Activated T-cell treated with anti-CD3 and anti-CD28 coated beads, Interleukin-2, amount 50 U/mL, for 4 hours (primary cell): Measurements from ENCODE around the gene USF2. TPM values are rescaled to one million over a fixed set of nuclear protein-coding genes. Genes with fewer than 3 reads are reported as not detected.

Experiments
- ATAC-seq, 2 donors: fragments of 200-7000 bp; cut with Tn5 transposase; one replicate each; pipeline ENCODE4 v1.10.0; 2021
- DNase-seq: peaks from one replicate; pipeline ENCODE4 v3.0.0-alpha.2; 2020
- H3K27me3 Mint-ChIP-seq: one replicate; pipeline ENCODE4 v1.8.0; 2021; ENCODE audit warnings: low read depth, mixed read lengths
- H3K36me3 Mint-ChIP-seq: one replicate; pipeline ENCODE4 v1.8.0; 2022; ENCODE audit warnings: mixed read lengths; ENCODE audit not compliant: insufficient read depth
- H3K4me1 Mint-ChIP-seq: one replicate; pipeline ENCODE4 v1.8.0; 2021; ENCODE audit warnings: low read depth, mixed read lengths
- H3K4me3 Mint-ChIP-seq: one replicate; pipeline ENCODE4 v1.8.0; 2021; ENCODE audit warnings: mild to moderate bottlenecking, moderate library complexity, mixed read lengths
- H3K9me3 Mint-ChIP-seq: one replicate; pipeline ENCODE4 v1.8.0; 2021; ENCODE audit warnings: mixed read lengths
- total RNA-seq, 3 donors: library from RNA; stranded (reverse); gene quantifications; one replicate each; pipeline ENCODE4 v1.2.1, GENCODE V29; 2021

The USF2 gene
- total RNA-seq, 3 donors from 2014 or later = 130 to 145 (median 144) TPM

- H3K4me3 Mint-ChIP-seq = peak overlapping the region; percentile 89
- DNase-seq = peak; percentile 46
- peaks cover 32% of the 10 kb centered on the region for H3K4me1 Mint-ChIP-seq
- no peak for ATAC-seq
- no peaks in the 10 kb centered on the region for H3K27me3 Mint-ChIP-seq
- H3K36me3 Mint-ChIP-seq = peaks cover 18% of the 10 kb centered on the region
- H3K9me3 Mint-ChIP-seq = no peaks in the 10 kb centered on the region
Observed at GRCh38 chr19:35267353-35267817, 1.4 kb upstream of the USF2 start.

GRCh38 chr19:35267818-35268535 is 785 bp upstream of the USF2 start:
- H3K27me3 Mint-ChIP-seq = no peaks in the 10 kb centered on the region
- H3K4me1 Mint-ChIP-seq = peaks cover 32% of the 10 kb centered on the region
- H3K4me3 Mint-ChIP-seq = peak overlapping the region; percentile 89
- ATAC-seq (peak; percentile 58 to 67), DNase-seq (peak; percentile 68)
- H3K36me3 Mint-ChIP-seq = peaks cover 19% of the 10 kb centered on the region
- H3K9me3 Mint-ChIP-seq = no peaks in the 10 kb centered on the region

GRCh38 chr19:35269438-35270117 is 816 bp downstream of the USF2 start:
- peak; percentile 71 for DNase-seq
- Mint-ChIP-seq H3K9me3 (no peaks in the 10 kb centered on the region), H3K4me3 (peak overlapping the region; percentile 68), H3K4me1 (peaks cover 28% of the 10 kb centered on the region), H3K27me3 (no peaks in the 10 kb centered on the region), H3K36me3 (peaks cover 31% of the 10 kb centered on the region)
- ATAC-seq = peak; percentile 59 to 65

GRCh38 chr19:35270381-35270811 is 1.6 kb downstream of the USF2 start:
- peaks cover 32% of the 10 kb centered on the region for H3K36me3 Mint-ChIP-seq
- peak overlapping the region; percentile 67 for H3K4me3 Mint-ChIP-seq
- no peak for ATAC-seq
- no peaks in the 10 kb centered on the region for H3K9me3 Mint-ChIP-seq
- DNase-seq = no peak
- no peaks in the 10 kb centered on the region for H3K27me3 Mint-ChIP-seq
- peaks cover 24% of the 10 kb centered on the region for H3K4me1 Mint-ChIP-seq

- no peaks in the 10 kb centered on the region for H3K9me3 Mint-ChIP-seq
Observed at GRCh38 chr19:35271546-35271945, 2.8 kb downstream of the USF2 start.

GRCh38 chr19:35272122-35272719 is 3.5 kb downstream of the USF2 start:
- Mint-ChIP-seq H3K9me3 (no peaks in the 10 kb centered on the region), H3K36me3 (peaks cover 36% of the 10 kb centered on the region), H3K27me3 (no peaks in the 10 kb centered on the region), H3K4me3 (no peak overlapping the region), H3K4me1 (peaks cover 13% of the 10 kb centered on the region)
- no peak for ATAC-seq
- DNase-seq = no peak

More at GRCh38 chr19:35271546-35271945, 2.8 kb downstream of the USF2 start:
- DNase-seq = no peak
- Mint-ChIP-seq H3K4me3 (peak overlapping the region; percentile 6), H3K4me1 (peaks cover 14% of the 10 kb centered on the region), H3K27me3 (no peaks in the 10 kb centered on the region), H3K36me3 (peaks cover 33% of the 10 kb centered on the region)
- no peak for ATAC-seq

- ATAC-seq (no peak), DNase-seq (no peak)
- no peaks in the 10 kb centered on the region for H3K9me3 Mint-ChIP-seq
- peaks cover 38% of the 10 kb centered on the region for H3K36me3 Mint-ChIP-seq
- peaks cover 13% of the 10 kb centered on the region for H3K4me1 Mint-ChIP-seq
- H3K4me3 Mint-ChIP-seq = no peak overlapping the region
- H3K27me3 Mint-ChIP-seq = no peaks in the 10 kb centered on the region
Observed at GRCh38 chr19:35272954-35273649, 4.3 kb downstream of the USF2 start.

GRCh38 chr19:35273686-35274259 is 5.0 kb downstream of the USF2 start:
- no peaks in the 10 kb centered on the region for H3K9me3 Mint-ChIP-seq
- DNase-seq = no peak
- H3K36me3 Mint-ChIP-seq = peaks cover 38% of the 10 kb centered on the region
- H3K4me3 Mint-ChIP-seq = no peak overlapping the region
- H3K4me1 Mint-ChIP-seq = peaks cover 13% of the 10 kb centered on the region
- no peaks in the 10 kb centered on the region for H3K27me3 Mint-ChIP-seq
- ATAC-seq = no peak

- no peak overlapping the region for H3K4me3 Mint-ChIP-seq
- H3K27me3 Mint-ChIP-seq = no peaks in the 10 kb centered on the region
- no peaks in the 10 kb centered on the region for H3K9me3 Mint-ChIP-seq
- H3K4me1 Mint-ChIP-seq = peaks cover 13% of the 10 kb centered on the region
- peaks cover 39% of the 10 kb centered on the region for H3K36me3 Mint-ChIP-seq
- ATAC-seq (no peak), DNase-seq (no peak)
Observed at GRCh38 chr19:35274323-35274722, 5.6 kb downstream of the USF2 start.

GRCh38 chr19:35276706-35277281 is 8.0 kb downstream of the USF2 start:
- DNase-seq (no peak), ATAC-seq (no peak)
- no peak overlapping the region for H3K4me3 Mint-ChIP-seq
- peaks cover 4% of the 10 kb centered on the region for H3K4me1 Mint-ChIP-seq
- no peaks in the 10 kb centered on the region for H3K27me3 Mint-ChIP-seq
- H3K36me3 Mint-ChIP-seq = peaks cover 31% of the 10 kb centered on the region
- no peaks in the 10 kb centered on the region for H3K9me3 Mint-ChIP-seq

- Mint-ChIP-seq H3K9me3 (no peaks in the 10 kb centered on the region), H3K27me3 (peaks cover 10% of the 10 kb centered on the region), H3K4me3 (no peak overlapping the region), H3K36me3 (peaks cover 22% of the 10 kb centered on the region), H3K4me1 (peaks cover 5% of the 10 kb centered on the region)
- DNase-seq (no peak), ATAC-seq (no peak)
Observed at GRCh38 chr19:35278578-35279284, 10.0 kb downstream of the USF2 start.

GRCh38 chr19:35279374-35279773 is 10.6 kb downstream of the USF2 start:
- DNase-seq = no peak
- Mint-ChIP-seq H3K9me3 (no peaks in the 10 kb centered on the region), H3K4me1 (peaks cover 5% of the 10 kb centered on the region), H3K4me3 (no peak overlapping the region), H3K36me3 (peaks cover 16% of the 10 kb centered on the region), H3K27me3 (peaks cover 12% of the 10 kb centered on the region)
- ATAC-seq = no peak
